MCF 10A (cell line): Measurements from ENCODE around the gene PRPF18. TPM values are rescaled to one million over a fixed set of nuclear protein-coding genes. Genes with fewer than 3 reads are reported as not detected.

ENCODE experiments used
- BruUV-seq: library from RNA; stranded (reverse); fragments of 400-500 nt; replicated peaks from 2 replicates; lab custom pipeline; 2021; lab: Mats Ljungman, UMichigan
- CTCF ChIA-PET: fragments of 300-600 bp; sonication (Branson Sonifier 250); formaldehyde crosslinking; extraction: SDS; loops from one replicate; lab custom pipeline; 2021; ENCODE audit warnings: antibody characterized with exemption, inconsistent platforms; lab: Yijun Ruan, JAX
- POLR2A ChIA-PET: fragments of 300-600, 350-650 bp; sonication (Branson Sonifier 250); formaldehyde crosslinking; extraction: SDS; loops from one replicate; lab custom pipeline; 2020; ENCODE audit warnings: antibody characterized with exemption, inconsistent platforms; lab: Yijun Ruan, JAX
- DNase-seq: peaks from one replicate; pipeline ENCODE4 v3.0.0-alpha.2; 2018; ENCODE audit not compliant: unreplicated experiment
- H3K27ac Mint-ChIP-seq: one replicate; pipeline ENCODE4 v1.8.0; 2022; ENCODE audit warnings: mild to moderate bottlenecking, low read depth, mixed read lengths; ENCODE audit not compliant: unreplicated experiment
- H3K27me3 Mint-ChIP-seq: one replicate; pipeline ENCODE4 v1.8.0; 2022; ENCODE audit warnings: mixed read lengths; ENCODE audit not compliant: insufficient read depth, unreplicated experiment
- H3K36me3 Mint-ChIP-seq: one replicate; pipeline ENCODE4 v1.8.0; 2022; ENCODE audit warnings: mild to moderate bottlenecking, moderate library complexity, mixed read lengths; ENCODE audit not compliant: insufficient read depth, unreplicated experiment
- H3K4me1 Mint-ChIP-seq: one replicate; pipeline ENCODE4 v1.8.0; 2022; ENCODE audit warnings: mixed read lengths; ENCODE audit not compliant: insufficient read depth, unreplicated experiment
- H3K4me3 Mint-ChIP-seq: one replicate; pipeline ENCODE4 v1.8.0; 2022; ENCODE audit warnings: mild to moderate bottlenecking, moderate library complexity, mixed read lengths; ENCODE audit not compliant: unreplicated experiment
- H3K9me3 Mint-ChIP-seq: one replicate; pipeline ENCODE4 v1.8.0; 2022; ENCODE audit warnings: mixed read lengths; ENCODE audit not compliant: unreplicated experiment
- CTCF ChIP-seq: fragments of 200-600 bp; IDR thresholded peaks from one replicate; pipeline ENCODE4 v1.8.0; 2022; ENCODE audit warnings: antibody characterized with exemption, mild to moderate bottlenecking; ENCODE audit not compliant: unreplicated experiment
- intact Hi-C: fragments of 100-400 bp; cut with micrococcal nuclease; formaldehyde crosslinking; loops from 2 replicates; pipeline ENCODE4 v1.14.1; 2022
- total RNA-seq: library from RNA; stranded (reverse); gene quantifications from 2 replicates; pipeline ENCODE4 v1.2.3, GENCODE V29; 2022

The PRPF18 gene
- total RNA-seq, 1 experiment from 2014 or later = 27.8 TPM

GRCh38 chr10:13631594-13631993 lies 44.8 kb downstream of the PRPF18 start:
- POLR2A ChIA-PET = interaction anchor here (1.4 kb wide), 1 partner anchor 8 kb away, joined by 4 read pairs; no protein-coding TSS in a partner anchor
- no peak overlapping the region for H3K27ac Mint-ChIP-seq
- no peaks in the 10 kb centered on the region for H3K27me3 Mint-ChIP-seq
- no peaks in the 10 kb centered on the region for H3K9me3 Mint-ChIP-seq
- no peak overlapping the region for H3K4me3 Mint-ChIP-seq
- DNase-seq = no peak
- BruUV-seq = no TSS peak
- peaks cover 41% of the 10 kb centered on the region for H3K36me3 Mint-ChIP-seq
- intact Hi-C loops = no loop called here
- TF ChIP-seq CTCF = no peak
- CTCF ChIA-PET = no interaction called here
- H3K4me1 Mint-ChIP-seq = no peaks in the 10 kb centered on the region

- no peak overlapping the region for H3K4me3 Mint-ChIP-seq
- no peaks in the 10 kb centered on the region for H3K9me3 Mint-ChIP-seq
- H3K27ac Mint-ChIP-seq = no peak overlapping the region
- no peaks in the 10 kb centered on the region for H3K4me1 Mint-ChIP-seq
- no peak for TF ChIP-seq CTCF
- no peak for DNase-seq
- BruUV-seq = no TSS peak
- intact Hi-C loops = no loop called here
- no peaks in the 10 kb centered on the region for H3K27me3 Mint-ChIP-seq
- ChIA-PET CTCF (no interaction called here), POLR2A (interaction anchor here (0.6 kb wide), 1 partner anchor 197 kb away, joined by 3 read pairs; no protein-coding TSS in a partner anchor)
- H3K36me3 Mint-ChIP-seq = peaks cover 41% of the 10 kb centered on the region
Observed at GRCh38 chr10:13632440-13632839, 45.7 kb downstream of the PRPF18 start.

DNA sequence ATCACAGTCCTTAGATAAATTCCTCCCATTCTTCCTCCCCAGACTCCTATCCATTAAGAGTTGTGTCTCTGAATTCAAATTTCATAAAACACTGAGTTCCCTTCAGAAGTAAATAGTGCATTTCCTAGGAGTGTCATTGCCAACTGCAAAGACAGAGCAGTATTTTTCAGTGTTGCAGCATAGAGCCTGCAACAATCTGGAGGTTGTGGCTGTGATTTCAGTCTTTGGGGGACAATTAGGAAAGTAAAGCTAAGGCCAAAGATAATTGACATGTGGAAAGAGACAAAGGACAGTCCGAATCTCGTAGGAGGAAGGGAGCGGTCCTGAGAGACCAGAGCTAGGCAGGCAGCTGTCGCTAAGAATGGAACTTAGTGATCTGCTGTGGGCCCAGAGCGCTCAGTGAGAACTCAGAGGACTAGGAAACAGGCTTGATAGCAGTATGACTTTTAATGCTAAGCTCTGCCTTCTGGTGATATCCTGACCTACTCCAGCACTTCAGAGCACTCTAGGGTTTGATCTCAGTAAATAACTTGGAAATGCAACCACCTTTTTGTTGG lies 46.2 kb downstream of the PRPF18 start:
- no peaks in the 10 kb centered on the region for H3K27me3 Mint-ChIP-seq
- TF ChIP-seq CTCF = no peak
- no peak overlapping the region for H3K27ac Mint-ChIP-seq
- H3K9me3 Mint-ChIP-seq = no peaks in the 10 kb centered on the region
- no TSS peak for BruUV-seq
- DNase-seq = no peak
- no peak overlapping the region for H3K4me3 Mint-ChIP-seq
- ChIA-PET POLR2A (interaction anchor here (0.6 kb wide), 2 partner anchors 16 to 197 kb away, joined by 3 read pairs; no protein-coding TSS in a partner anchor), CTCF (no interaction called here)
- intact Hi-C loops = no loop called here
- H3K4me1 Mint-ChIP-seq = no peaks in the 10 kb centered on the region
- H3K36me3 Mint-ChIP-seq = peaks cover 42% of the 10 kb centered on the region

- BruUV-seq = no TSS peak
Observed at GRCh38 chr10:13633689-13634088, 46.9 kb downstream of the PRPF18 start.

More at GRCh38 chr10:13633689-13634088, 46.9 kb downstream of the PRPF18 start:
- ChIA-PET POLR2A (interaction anchor here (0.6 kb wide), 1 partner anchor 16 kb away, joined by 3 read pairs; no protein-coding TSS in a partner anchor), CTCF (interaction anchor here (1.3 kb wide), 1 partner anchor 26 kb away, joined by 4 read pairs; no protein-coding TSS in a partner anchor)
- no peak overlapping the region for H3K4me3 Mint-ChIP-seq
- no peak for DNase-seq
- H3K9me3 Mint-ChIP-seq = no peaks in the 10 kb centered on the region
- H3K4me1 Mint-ChIP-seq = no peaks in the 10 kb centered on the region
- peaks cover 50% of the 10 kb centered on the region for H3K36me3 Mint-ChIP-seq
- no peaks in the 10 kb centered on the region for H3K27me3 Mint-ChIP-seq
- no peak overlapping the region for H3K27ac Mint-ChIP-seq
- no peak for TF ChIP-seq CTCF
- intact Hi-C loops = no loop called here
